Heart left ventricle (tissue), 13 donors: ENCODE measurements around the gene GOLGA6C.

Source experiments
- POLR2A ChIP-seq, 2 donors: fragments of 450-650 bp; IDR thresholded peaks; one replicate each; pipeline ENCODE4 v1.6.1; 2017; ENCODE audit warnings: antibody characterized with exemption in 2 of 2, mild to moderate bottlenecking in 2 of 2, moderate library complexity in 2 of 2
- TF ChIP-seq, protein P1 (sequence below), 12 donors: fragments of 200-600 bp; sonication (generic) in 4 of 12; IDR thresholded peaks; one replicate each; pipeline versions ENCODE4 v1.5.0 to v1.8.0; 2018 to 2022; ENCODE audit warnings: antibody characterized with exemption in 12 of 12, mild to moderate bottlenecking in 5 of 12
- donor health status: ischemic (EF 13 %, LVEDD 7.1; RV severe dilation, severe dysfunction).
- donor health status: DM: no; HTN: yes; CAD: no.
- donor health status: DM: no; HTN: no; CAD: no.
- donor health status: ischemic (EF 25% LVEDD 6.9; RV normal size, moderate dysfunction).
- donor health status: ischemic (EF 25% LVEDD 5.7; RV mildly dilated, moderate dysfunction).
- donor health status: ischemic (EF 35%, LVEDD 5.7; RV mildly dilated, moderate dysfunction).
- donor health status: nonischemic (EF 11% LVEDD 7.7; RV severe dilation, severe dysfunction).
- donor health status: DM: yes; HTN: yes; CAD: no.
- donor health status: PGD.
- donor health status: ischemic (EF 29% LVEDD 5.4; RV normal size, mild dysfunction).
- donor health status: nonischemic (EF 23%, LVEDD 6.1; RV moderate dilation, normal function).

DNA sequence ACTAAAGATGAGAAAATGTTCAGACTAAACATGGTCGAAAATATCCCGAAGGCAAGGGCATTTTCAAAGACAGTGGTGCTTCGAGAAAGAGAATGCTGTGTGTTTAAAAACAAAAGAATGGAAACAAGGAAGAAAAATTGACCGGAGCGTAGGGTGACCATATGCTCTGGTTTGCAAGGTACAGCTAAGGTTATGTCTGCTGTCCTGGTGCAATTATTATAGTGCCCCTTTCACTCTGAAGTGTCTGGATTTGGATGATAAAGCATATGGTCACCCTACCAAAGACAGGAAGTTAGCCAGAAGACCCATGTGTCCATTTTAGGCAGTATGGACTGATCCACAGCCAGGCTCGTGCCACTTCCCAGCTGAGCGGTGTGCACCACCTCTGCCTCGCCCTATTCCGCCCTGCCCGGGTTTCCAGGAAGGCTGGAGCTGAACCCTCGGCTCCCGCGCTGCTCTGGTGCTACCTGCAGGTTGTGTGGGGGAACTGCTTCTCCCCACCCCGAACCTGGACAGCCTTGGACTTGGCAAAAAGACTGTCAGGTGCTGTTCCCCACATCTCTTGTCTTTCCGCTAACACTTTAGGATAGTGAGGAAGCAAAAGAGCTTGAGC, 49.8 kb downstream of the GOLGA6C start:
- TF ChIP-seq, protein P1, sequence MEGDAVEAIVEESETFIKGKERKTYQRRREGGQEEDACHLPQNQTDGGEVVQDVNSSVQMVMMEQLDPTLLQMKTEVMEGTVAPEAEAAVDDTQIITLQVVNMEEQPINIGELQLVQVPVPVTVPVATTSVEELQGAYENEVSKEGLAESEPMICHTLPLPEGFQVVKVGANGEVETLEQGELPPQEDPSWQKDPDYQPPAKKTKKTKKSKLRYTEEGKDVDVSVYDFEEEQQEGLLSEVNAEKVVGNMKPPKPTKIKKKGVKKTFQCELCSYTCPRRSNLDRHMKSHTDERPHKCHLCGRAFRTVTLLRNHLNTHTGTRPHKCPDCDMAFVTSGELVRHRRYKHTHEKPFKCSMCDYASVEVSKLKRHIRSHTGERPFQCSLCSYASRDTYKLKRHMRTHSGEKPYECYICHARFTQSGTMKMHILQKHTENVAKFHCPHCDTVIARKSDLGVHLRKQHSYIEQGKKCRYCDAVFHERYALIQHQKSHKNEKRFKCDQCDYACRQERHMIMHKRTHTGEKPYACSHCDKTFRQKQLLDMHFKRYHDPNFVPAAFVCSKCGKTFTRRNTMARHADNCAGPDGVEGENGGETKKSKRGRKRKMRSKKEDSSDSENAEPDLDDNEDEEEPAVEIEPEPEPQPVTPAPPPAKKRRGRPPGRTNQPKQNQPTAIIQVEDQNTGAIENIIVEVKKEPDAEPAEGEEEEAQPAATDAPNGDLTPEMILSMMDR (IDR thresholded peaks at IDR 0.05): peak in 7 of 12 donors; percentile 9 to 33 (median 10)
- no peak for TF ChIP-seq POLR2A (IDR thresholded peaks at IDR 0.05)
